Lower leg skin (tissue), 4 donors: Measurements from ENCODE around the gene B9D1. TPM values are rescaled to one million over a fixed set of nuclear protein-coding genes. Genes with fewer than 3 reads are reported as not detected.

Source experiments
- DNase-seq, 2 donors: peaks; one replicate each; pipeline ENCODE4 v3.0.0-alpha.2; 2019; ENCODE audit warnings: low spot score in 2 of 2
- H3K4me3 ChIP-seq: fragments of 200-600 bp; sonication (generic); 2 replicates; pipeline ENCODE4 v1.5.1; 2017; ENCODE audit warnings: mild to moderate bottlenecking, low read depth; ENCODE audit not compliant: poor library complexity, severe bottlenecking
- POLR2A ChIP-seq, 2 donors: fragments of 450-650 bp; IDR thresholded peaks; one replicate each; pipeline ENCODE4 v1.6.1; 2016 to 2017; ENCODE audit warnings: antibody characterized with exemption in 2 of 2, mild to moderate bottlenecking in 1 of 2, moderate library complexity in 1 of 2
- WGBS, 2 donors: methylation state at CpG; one replicate each; pipeline ENCODE4 v1.1.5; 2018; 5-methylcytosine and 5-hydroxymethylcytosine counted together
- intact Hi-C: fragments of 100-400 bp; cut with DNase I; formaldehyde crosslinking; loops from one replicate; pipeline ENCODE4 v1.15.0; 2023; ENCODE audit warnings: low total_unique reads
- total RNA-seq, 4 donors: library from RNA; depleted of rRNA; stranded (reverse); fragments of >200 nt; gene quantifications; one replicate each; pipeline ENCODE4 v1.1.0, GENCODE V29; 2016
- TF ChIP-seq, protein P1 (sequence below), 3 donors: fragments of 450-650 bp; IDR thresholded peaks; one replicate each; pipeline ENCODE4 v1.5.1; 2016; ENCODE audit warnings: antibody characterized with exemption in 3 of 3, mild to moderate bottlenecking in 3 of 3, moderate library complexity in 2 of 3

The B9D1 gene
- total RNA-seq, 4 donors from 2014 or later: 2.4 to 24.5 (median 19.5) TPM

DNA sequence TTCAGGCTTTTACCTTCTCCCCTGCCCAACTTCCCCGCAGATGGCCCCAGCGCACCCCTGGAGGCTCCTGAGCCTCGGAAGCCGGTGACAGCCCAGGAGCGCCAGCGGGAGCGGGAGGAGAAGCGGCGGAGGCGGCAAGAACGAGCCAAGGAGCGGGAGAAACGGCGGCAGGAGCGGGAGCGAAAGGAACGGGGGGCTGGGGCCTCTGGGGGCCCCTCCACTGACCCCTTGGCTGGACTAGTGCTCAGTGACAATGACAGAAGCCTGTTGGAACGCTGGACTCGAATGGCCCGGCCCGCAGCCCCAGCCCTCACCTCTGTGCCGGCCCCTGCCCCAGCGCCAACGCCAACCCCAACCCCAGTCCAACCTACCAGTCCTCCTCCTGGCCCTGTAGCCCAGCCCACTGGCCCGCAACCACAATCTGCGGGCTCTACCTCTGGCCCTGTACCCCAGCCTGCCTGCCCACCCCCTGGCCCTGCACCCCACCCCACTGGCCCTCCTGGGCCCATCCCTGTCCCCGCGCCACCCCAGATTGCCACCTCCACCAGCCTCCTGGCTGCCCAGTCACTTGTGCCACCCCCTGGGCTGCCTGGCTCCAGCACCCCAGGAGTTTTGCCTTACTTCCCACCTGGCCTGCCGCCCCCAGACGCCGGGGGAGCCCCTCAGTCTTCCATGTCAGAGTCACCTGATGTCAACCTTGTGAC lies 19.4 kb upstream of the B9D1 start:
- intact Hi-C loops: no loop called here
- TF ChIP-seq, protein P1, sequence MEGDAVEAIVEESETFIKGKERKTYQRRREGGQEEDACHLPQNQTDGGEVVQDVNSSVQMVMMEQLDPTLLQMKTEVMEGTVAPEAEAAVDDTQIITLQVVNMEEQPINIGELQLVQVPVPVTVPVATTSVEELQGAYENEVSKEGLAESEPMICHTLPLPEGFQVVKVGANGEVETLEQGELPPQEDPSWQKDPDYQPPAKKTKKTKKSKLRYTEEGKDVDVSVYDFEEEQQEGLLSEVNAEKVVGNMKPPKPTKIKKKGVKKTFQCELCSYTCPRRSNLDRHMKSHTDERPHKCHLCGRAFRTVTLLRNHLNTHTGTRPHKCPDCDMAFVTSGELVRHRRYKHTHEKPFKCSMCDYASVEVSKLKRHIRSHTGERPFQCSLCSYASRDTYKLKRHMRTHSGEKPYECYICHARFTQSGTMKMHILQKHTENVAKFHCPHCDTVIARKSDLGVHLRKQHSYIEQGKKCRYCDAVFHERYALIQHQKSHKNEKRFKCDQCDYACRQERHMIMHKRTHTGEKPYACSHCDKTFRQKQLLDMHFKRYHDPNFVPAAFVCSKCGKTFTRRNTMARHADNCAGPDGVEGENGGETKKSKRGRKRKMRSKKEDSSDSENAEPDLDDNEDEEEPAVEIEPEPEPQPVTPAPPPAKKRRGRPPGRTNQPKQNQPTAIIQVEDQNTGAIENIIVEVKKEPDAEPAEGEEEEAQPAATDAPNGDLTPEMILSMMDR (IDR thresholded peaks at IDR 0.05): no peak
- no peak for TF ChIP-seq POLR2A (IDR thresholded peaks at IDR 0.05)
- 92 to 93% methylated on average over 31 of the region's 31 CpGs for WGBS, 2 donors
- DNase-seq: peak in 1 of 2 donors; percentile 82
- H3K4me3 ChIP-seq: no peak overlapping the region

DNA sequence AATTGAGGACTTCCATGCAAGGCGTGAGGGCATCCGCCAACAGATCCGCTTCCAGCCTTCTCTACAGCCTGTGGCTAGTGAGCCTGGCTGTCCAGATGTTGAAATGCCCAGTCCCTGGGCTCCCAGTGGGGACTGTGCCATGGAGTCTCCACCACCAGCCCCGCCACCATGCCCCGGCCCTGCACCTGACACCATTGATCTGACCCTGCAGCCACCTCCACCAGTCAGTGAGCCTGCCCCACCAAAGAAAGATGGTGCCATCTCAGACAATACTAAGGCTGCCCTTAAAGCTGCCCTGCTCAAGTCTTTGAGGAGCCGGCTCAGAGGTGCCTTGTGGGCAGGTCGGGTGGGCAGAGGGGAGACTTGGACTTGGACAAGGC lies 18.8 kb upstream of the B9D1 start:
- WGBS, 2 donors: 91 to 99% methylated on average over 6 to 7 of the region's 7 CpGs
- intact Hi-C loops: no loop called here
- TF ChIP-seq, protein P1 (IDR thresholded peaks at IDR 0.05): no peak
- TF ChIP-seq POLR2A (IDR thresholded peaks at IDR 0.05): no peak
- no peak for DNase-seq
- H3K4me3 ChIP-seq: no peak overlapping the region

DNA sequence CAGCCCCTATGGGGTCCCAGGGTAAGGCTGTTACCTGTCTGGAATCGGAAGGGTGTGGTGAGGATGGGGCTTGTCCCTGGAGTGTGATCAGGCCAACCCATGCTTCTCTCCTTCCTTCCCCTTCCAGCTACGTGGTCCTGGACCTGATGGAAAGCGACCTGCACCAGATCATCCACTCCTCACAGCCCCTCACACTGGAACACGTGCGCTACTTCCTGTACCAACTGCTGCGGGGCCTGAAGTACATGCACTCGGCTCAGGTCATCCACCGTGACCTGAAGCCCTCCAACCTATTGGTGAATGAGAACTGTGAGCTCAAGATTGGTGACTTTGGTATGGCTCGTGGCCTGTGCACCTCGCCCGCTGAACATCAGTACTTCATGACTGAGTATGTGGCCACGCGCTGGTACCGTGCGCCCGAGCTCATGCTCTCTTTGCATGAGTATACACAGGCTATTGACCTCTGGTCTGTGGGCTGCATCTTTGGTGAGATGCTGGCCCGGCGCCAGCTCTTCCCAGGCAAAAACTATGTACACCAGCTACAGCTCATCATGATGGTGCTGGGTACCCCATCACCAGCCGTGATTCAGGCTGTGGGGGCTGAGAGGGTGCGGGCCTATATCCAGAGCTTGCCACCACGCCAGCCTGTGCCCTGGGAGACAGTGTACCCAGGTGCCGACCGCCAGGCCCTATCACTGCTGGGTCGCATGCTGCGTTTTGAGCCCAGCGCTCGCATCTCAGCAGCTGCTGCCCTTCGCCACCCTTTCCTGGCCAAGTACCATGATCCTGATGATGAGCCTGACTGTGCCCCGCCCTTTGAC lies 18.2 kb upstream of the B9D1 start:
- intact Hi-C loops: no loop called here
- peak in 1 of 2 donors; percentile 82 for DNase-seq
- TF ChIP-seq, protein P1 (IDR thresholded peaks at IDR 0.05): no peak
- TF ChIP-seq POLR2A (IDR thresholded peaks at IDR 0.05): no peak
- H3K4me3 ChIP-seq: no peak overlapping the region
- 92 to 94% methylated on average over 27 to 29 of the region's 29 CpGs for WGBS, 2 donors

DNA sequence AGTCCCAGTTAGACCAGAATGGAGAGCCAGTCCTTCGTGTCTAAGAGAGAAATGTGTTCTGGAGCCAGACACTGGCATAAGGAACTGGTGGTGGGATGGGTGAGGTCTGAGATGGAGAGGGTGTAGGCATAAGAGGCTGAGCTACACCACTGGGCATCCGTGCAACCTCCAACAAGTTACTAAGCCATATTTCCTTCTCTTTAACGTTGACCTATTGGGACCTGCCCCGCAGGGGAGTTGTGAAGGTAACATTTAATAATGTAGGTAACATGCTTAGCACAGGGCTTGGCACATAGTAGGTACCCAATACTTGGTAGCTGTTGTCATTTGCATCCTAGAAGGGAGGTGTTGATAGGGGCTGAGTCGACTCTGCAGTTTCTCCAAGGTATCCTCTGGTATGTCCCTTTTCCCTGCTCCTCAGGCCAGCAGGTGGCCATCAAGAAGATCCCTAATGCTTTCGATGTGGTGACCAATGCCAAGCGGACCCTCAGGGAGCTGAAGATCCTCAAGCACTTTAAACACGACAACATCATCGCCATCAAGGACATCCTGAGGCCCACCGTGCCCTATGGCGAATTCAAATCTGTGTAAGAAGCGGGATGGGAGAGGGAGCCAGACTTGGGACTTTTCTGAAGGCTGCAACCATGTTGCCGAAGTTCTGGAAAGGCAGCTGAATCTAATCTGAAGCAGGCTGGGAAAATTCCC lies 17.0 kb upstream of the B9D1 start:
- TF ChIP-seq POLR2A (IDR thresholded peaks at IDR 0.05): no peak
- TF ChIP-seq, protein P1 (IDR thresholded peaks at IDR 0.05): no peak
- DNase-seq: peak in 1 of 2 donors; percentile 84
- H3K4me3 ChIP-seq: no peak overlapping the region
- WGBS, 2 donors: 73 to 76% methylated on average over 13 of the region's 13 CpGs
- intact Hi-C loops: no loop called here

DNA sequence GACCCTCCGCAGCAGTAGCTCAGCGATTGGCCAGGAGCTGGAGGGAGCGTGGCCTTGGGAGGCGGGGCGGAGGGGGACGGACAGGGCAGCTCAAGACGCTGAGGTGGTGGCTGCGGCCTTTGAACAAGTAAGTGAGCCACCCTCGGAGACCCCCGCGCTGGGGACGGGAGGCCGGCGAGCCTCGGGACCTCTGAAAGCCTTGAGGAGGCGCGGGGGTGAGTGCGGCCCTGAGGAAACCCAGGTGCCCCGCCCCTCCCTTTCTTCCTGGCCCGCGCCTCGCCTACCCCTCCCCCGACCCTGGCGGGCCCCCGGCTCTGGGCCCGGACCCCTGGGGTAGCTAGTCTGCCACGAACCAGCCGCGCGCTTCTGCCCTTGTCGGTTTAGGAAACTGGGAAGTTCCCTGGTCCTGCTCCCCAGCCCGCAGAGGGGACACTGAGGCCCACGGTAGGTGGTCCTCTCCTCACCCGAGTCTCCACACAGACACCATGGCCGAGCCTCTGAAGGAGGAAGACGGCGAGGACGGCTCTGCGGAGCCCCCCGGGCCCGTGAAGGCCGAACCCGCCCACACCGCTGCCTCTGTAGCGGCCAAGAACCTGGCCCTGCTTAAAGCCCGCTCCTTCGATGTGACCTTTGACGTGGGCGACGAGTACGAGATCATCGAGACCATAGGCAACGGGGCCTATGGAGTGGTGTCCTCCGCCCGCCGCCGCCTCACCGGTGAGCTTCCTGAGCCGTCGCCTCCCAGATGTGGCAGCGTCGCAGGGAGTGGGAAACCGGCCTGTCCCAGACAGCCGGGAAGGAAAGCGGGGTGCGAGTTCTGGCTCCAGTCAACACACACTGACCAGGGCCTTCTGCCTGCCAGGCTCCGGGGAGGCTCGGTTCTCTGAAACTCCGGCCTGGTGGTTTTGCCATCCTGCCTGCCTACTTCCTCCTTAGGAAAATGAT lies 16.2 kb upstream of the B9D1 start, which contains the start of gene MAPK7:
Gene MAPK7 (plus strand): TSS at position 83 of the 945 bp plus-strand sequence. CDS start 403 bp downstream, at position 486.
- peak in 1 of 2 donors; percentile 87 for DNase-seq
- TF ChIP-seq, protein P1 (IDR thresholded peaks at IDR 0.05): no peak
- peak in 1 of 2 donors; percentile 38 for TF ChIP-seq POLR2A (IDR thresholded peaks at IDR 0.05)
- intact Hi-C loops: no loop called here
- 2 to 4% methylated on average over 29 to 41 of the region's 69 CpGs for WGBS, 2 donors
- peak within 1 kb of the TSS; percentile 63 for H3K4me3 ChIP-seq
